AG04449 (cell line): ENCODE data around the gene SCD5.

Source experiments
- CTCF ChIA-PET: fragments of 350-600 bp; formaldehyde crosslinking; extraction: SDS; loops from one replicate; lab custom pipeline; 2021; ENCODE audit warnings: antibody characterized with exemption; lab: Yijun Ruan, JAX
- POLR2A ChIA-PET: fragments of 400-600, 350-600 bp; formaldehyde crosslinking; extraction: SDS; loops from one replicate; lab custom pipeline; 2020; ENCODE audit warnings: antibody characterized with exemption, inconsistent platforms; lab: Yijun Ruan, JAX
- DNase-seq: peaks from one replicate; pipeline ENCODE4 v3.0.0-alpha.2; 2010; ENCODE audit warnings: low read depth, low spot score
- H3K4me3 ChIP-seq: 2 replicates; pipeline ENCODE4 v1.5.1; 2011; ENCODE audit warnings: low read depth, mild to moderate bottlenecking, control low read depth, low read length
- TF ChIP-seq, protein P1 (sequence below): IDR thresholded peaks from one replicate; pipeline ENCODE4 v1.5.1; 2011; ENCODE audit warnings: mild to moderate bottlenecking, moderate library complexity, low read length, control low read depth, inconsistent platforms; ENCODE audit not compliant: insufficient read depth; ENCODE audit errors: missing control alignments

SCD5 gene

DNA sequence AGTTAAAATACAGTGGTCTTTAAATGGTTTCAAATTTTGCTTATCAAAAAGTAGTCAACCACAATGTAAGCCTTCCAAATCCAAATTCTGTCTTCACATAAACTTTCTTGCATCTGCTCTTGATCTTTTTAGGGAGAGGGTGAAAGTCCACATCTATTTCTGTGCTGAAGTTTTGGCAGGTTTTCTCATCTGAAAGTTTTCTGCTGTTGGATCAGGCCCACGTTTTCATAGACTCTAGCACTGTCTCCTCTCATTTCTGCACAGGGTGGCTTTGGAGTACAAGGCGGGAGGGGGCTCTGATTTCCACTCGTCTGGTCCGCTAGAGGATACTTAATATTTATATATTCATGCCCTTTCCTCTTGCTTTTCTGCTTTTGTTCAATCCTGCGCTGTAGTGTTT lies 218.7 kb downstream of the SCD5 start:
- ChIA-PET CTCF (no interaction called here), POLR2A (no interaction called here)
- TF ChIP-seq, protein P1, sequence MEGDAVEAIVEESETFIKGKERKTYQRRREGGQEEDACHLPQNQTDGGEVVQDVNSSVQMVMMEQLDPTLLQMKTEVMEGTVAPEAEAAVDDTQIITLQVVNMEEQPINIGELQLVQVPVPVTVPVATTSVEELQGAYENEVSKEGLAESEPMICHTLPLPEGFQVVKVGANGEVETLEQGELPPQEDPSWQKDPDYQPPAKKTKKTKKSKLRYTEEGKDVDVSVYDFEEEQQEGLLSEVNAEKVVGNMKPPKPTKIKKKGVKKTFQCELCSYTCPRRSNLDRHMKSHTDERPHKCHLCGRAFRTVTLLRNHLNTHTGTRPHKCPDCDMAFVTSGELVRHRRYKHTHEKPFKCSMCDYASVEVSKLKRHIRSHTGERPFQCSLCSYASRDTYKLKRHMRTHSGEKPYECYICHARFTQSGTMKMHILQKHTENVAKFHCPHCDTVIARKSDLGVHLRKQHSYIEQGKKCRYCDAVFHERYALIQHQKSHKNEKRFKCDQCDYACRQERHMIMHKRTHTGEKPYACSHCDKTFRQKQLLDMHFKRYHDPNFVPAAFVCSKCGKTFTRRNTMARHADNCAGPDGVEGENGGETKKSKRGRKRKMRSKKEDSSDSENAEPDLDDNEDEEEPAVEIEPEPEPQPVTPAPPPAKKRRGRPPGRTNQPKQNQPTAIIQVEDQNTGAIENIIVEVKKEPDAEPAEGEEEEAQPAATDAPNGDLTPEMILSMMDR: no peak
- no peak overlapping the region for H3K4me3 ChIP-seq
- DNase-seq: no peak
